IPS-11a (cell line): ENCODE measurements around the gene FANK1.

ENCODE experiments used
- H3K4me3 ChIP-seq: one replicate; pipeline ENCODE4 v1.5.1; 2013; ENCODE audit warnings: low read depth, low read length, control low read depth

FANK1 gene, protein sequence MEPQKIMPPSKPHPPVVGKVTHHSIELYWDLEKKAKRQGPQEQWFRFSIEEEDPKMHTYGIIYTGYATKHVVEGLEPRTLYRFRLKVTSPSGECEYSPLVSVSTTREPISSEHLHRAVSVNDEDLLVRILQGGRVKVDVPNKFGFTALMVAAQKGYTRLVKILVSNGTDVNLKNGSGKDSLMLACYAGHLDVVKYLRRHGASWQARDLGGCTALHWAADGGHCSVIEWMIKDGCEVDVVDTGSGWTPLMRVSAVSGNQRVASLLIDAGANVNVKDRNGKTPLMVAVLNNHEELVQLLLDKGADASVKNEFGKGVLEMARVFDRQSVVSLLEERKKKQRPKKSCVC

DNA sequence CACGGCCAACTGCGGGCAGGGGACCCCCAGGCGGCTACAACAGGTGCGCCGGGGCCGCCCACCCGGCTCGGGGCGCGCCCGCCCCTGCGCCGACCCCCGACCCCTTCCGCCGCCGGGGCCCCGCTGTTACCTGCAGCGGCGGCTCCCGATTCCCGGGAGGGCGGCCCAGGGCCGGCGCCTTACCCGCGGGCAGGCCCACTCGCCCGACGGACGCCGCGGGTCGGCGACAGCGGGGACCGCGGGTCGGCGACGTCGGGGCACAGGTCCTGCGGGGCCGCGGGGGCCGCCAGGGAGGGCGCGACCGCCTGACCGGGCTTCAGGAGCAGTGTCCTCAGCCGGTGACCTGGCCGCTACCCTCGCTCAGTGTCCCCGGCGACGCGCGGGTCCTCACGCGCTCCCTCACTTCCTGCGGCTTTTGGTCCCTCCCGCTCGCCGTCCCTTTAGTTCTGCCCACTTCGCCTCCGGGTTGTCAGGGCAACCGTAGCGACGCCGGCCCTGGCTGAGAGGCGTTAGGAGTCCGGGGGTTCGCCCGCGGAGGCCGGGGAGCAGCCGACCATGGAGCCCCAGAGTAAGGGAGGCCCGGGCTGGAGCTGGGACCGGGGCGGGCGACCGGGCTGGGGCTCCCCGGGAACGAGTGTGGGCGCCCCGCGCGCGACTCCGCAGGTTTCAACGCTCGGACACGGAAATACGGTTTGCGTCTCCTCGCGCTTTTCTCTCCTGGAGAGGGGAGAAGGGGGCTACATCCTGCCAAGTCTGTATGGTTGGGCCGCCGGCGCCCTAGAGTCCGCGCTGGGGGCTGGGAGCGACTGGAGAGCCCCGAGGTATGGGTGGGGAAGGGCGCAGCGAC, at the start of gene FANK1:
Gene FANK1 (plus strand): TSS at position 477 of the 847 bp plus-strand sequence. CDS start 79 bp downstream, at position 556.
- peak within 1 kb of the TSS; percentile 51 for H3K4me3 ChIP-seq

DNA sequence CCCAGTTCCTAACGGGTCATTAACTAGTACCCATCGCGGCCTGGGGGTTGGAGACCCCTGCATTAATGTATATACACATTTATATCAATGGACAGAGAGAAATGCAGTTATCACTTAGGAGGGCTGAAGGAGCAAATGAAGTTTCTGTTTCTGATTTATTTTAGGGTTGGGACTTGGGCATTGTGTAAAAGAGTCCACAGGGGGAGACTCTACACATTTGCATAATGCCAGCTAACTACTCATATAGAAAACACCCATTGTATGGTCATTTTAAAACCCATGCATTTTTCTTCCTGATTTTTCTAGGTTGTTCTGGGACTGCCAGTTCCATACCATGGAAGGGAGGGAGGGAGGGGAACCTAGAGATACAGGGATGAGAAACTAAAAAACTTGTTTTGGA, 49.5 kb upstream of the FANK1 start:
- H3K4me3 ChIP-seq, result no peak overlapping the region

DNA sequence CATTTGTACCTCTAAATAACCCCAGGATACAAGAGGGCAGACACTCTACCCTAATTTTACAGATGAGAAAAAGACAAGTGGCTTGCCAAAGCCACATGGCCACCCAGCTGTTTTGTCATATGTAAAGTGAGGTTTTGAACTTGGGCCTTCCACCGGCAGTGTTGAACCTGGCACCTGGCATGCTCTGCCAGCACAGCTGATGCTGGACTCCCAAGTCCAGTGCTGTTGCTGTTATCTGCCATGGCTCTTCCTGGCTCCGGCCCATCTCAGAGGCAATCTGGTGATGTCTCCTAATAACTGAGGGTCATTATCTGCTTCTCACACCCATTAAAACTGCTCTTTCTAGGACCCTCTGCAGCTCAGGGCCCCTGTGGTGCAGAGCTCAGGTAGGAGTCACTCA, 48.0 kb upstream of the FANK1 start:
- H3K4me3 ChIP-seq, result no peak overlapping the region

DNA sequence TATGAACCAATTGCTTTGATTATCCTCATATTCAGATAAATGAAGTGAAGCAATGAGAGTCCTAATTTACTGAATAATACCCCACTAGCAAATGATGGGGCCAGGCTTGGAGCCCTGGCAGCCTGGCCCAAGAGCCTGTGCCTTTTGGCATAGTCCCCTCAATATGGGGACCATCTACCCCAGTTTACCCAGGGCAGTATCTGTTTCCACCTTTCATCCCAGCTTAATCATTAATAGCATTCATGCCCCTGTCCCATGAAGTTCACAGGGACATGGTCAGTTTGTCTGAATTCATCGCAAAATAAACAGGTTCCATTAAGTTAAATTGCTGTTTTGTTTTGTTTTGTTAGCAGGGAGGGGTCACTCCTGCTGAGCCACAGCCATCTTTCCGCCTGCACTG, 47.5 kb upstream of the FANK1 start:
- no peak overlapping the region for H3K4me3 ChIP-seq

DNA sequence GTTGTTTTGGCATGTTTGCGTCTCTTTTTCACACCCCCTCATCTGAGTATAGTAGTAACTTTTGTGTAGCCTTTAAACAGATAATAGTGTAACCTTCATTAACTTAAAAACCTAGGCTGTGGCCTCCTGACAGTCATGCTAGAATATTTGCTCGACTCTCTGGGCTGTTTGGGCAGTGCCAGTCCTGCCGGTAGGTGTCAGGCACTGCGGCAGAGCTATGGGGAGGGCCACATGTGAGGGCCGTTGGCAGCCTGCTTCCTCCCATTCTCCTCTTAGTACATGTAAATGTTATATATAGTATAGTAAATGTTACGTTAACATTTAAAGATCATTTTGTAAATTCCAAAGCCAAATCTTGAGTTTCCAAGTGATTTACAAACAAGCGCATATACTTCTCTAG, 46.9 kb upstream of the FANK1 start:
- no peak overlapping the region for H3K4me3 ChIP-seq

DNA sequence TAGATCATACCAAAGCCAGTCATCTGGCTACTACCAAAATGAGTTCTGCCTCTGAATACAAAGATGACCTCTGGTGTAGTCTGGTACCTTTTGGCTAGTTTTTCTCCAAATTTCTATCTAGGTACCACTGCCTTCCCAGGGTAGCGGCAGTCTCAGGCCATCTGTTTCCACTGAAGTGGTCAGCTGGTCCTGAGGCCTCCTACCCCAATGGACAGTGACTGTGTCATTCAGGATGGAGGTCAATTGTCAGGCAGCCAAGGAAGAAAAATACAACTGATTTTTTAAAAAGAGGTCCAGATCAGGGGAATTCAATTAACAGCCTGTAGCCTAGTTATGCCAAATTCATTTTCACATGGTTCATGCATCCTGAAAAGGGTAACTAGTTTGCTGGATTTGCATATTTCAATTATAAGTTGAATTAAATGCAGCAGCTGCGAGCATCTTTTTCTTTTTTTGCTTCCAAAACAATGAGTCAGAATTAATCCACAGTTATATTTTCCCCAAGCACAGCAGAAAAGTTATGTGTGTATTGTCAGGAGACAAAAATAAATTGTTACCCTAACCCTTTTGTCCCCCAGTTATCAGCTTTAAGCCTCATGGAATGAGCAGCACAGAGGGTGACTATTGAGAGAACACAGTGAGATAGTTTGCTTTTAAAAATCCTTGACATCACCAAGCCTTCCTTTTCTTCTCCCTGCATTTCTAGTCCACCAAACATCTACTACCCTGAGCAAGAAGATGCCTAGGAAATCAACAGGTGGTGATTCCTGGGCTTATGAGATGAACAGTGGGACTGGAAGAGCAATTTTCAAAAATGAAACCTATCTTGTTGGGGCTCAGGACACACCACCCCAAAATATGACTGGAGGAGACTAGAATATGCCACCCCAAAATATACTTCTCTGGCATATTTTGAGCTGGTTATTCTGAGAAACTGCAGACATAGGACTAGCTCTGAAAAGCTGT, 45.3 kb upstream of the FANK1 start:
- no peak overlapping the region for H3K4me3 ChIP-seq

DNA sequence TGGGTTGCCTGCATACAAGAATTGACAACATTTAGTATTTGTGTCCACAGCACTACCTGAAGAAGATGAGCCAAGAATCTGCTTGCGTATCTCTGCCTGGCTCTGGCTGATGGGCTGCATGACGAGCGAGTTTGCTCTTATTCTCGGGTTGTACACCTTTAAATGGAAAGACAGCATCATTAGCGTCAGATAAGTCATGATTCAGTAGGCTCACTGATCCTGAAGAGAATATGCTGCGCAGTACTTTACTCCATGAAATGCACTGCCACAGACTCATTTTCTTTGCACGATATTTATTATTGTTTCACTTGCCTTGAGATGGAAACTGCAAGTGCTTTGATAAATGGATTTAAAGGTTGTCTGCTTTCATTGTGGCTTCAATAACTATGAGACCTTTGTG, 43.9 kb upstream of the FANK1 start:
- H3K4me3 ChIP-seq, result no peak overlapping the region

DNA sequence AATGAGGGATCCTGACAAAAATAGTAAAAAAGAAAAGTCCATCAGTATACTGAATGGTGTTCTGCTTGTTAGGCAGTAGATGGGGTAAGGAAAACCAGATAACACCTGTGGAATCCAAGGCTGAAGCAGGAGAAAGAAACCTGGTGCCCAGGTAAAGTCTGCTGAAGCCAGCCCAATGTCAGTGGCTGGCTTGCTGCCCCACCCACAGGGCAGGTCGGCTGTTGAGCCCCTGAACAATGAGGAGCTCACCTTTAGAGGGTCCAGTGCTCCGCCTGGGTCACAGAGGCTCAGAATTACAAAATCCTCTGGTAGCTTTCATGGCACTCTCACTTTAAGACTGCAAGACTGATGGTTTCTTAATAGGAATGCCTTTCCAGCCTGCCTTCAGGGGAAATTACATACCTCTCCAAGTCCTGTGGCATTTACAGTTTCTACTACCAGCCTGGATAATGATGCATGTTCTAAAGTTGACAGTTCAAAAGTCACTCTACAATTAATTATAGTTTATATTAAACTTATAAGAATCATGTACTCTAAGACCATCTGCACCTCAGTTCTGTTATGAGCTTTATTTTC, 39.1 kb upstream of the FANK1 start:
- H3K4me3 ChIP-seq, result no peak overlapping the region

DNA sequence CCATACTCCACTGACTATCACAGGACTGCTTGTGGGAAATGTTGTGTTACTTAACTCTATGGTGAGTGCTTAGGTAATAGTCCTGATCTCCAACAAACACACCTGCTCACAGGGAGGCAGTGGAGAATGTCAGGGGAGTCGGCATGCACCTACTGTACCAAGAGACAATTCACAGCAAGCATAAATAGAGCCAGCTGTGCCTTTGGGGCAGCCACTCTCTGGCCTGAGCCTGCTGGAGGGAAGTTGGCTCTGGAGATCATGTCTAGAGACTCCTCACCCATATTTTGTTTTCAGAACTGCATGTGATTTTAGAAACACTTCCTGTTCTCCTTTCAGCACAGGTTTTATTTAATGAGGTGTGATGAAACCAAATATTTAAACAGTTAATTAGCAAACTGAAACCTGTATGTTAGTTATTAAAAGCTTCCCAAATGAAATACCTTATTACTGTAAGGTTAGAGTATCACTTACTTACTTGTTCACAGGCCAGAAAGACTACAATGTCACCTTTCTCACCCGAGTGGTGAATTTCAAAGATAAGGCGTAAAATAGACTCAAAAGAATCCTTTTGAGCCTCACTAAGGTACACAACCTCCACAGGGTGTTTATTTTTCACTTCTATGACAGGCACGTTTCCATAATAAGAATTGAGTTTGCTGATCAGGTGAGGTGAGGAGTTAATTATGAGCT, 37.1 kb upstream of the FANK1 start:
- no peak overlapping the region for H3K4me3 ChIP-seq

DNA sequence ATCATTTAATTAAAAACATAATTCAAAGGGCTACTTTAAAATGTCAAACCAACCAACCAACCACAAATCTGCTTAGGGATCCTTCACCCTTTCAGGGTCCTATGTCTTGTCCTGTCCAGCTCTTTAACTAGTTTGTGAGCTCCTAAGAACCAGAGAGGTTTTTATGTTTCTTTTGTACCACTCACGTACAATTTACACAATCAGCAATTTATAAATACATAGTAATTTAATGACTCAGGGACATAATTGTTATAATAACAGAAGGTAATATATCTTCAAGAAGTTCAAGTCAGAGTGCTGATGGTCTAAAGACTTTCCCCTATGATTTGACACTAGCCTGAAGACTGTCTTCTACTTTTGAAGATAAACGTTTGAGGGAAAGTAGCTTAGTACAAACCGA, 31.2 kb upstream of the FANK1 start:
- no peak overlapping the region for H3K4me3 ChIP-seq

DNA sequence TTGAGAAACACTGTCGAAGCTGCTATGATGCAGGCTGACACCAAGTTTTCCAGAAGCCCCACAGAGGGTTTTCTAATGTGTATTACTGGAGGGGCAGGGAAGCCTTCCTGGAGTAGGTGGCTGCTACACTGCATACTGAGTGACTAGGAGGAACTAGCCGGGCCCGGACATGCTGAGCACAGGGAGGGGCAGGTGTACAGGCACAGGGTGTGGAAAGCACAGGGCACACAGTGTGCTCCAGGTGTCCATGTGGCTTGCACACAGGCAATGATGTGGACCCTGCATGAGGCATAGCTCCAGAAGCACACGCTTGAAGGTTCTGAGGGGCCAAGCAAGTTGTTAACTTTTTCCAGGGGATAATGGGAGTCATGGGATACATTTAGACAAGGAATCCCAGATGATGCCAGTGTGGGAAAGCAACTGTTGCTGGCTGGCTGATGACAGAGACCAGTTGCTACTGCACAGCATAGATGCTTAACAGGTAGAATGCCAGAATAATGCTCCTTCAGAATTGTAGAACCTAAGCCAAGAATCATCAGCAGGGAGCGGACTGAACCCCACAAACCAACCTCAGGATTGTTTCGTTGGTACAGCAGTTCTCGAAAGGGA, 29.8 kb upstream of the FANK1 start:
- H3K4me3 ChIP-seq, result no peak overlapping the region

DNA sequence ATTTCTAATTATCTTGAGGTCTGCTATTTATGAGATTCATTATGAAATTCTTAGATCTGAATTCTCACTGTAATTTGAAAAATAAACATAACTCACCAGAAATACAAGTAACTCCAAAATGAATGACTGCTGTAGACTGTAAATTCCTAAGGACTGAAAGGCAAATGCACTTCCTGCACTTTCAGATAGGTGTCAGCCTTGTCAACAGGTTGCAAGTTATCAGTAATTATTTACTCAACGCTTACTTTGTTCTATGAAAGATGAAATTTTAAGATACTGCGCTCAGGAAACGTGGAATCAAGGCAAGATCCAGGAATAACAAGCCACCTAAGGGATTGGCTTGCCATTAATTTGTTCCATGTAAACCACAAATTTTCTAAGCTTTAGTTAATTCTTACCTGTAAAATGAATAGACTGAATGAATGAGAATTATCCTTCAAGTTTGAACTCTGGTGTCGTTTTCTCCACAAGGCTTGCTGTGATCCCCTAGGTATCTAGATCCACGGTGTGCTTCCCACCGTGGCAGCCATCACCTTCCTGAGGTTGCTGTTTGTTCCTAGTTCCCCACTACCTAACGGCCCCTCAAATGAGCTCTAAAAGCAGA, 27.9 kb upstream of the FANK1 start:
- H3K4me3 ChIP-seq, result no peak overlapping the region

DNA sequence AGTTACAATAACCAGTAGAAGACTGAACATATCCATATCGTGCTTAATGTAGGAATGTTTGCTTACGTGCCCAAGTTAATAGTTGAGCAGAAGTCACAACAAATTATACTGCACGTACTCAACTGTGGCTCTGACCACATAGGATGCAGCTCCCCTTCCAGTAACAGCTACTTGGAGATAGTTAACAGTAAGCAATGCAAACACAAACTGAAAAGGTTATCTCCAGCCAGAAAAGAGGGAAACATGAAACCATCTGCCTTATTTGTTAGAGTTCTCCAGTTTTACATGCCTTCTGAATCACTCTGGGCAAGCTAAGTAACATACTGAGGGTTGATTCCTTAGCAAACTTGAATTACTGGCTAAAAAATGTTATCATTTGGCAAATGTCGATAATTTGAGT, 25.0 kb upstream of the FANK1 start:
- H3K4me3 ChIP-seq, result no peak overlapping the region

DNA sequence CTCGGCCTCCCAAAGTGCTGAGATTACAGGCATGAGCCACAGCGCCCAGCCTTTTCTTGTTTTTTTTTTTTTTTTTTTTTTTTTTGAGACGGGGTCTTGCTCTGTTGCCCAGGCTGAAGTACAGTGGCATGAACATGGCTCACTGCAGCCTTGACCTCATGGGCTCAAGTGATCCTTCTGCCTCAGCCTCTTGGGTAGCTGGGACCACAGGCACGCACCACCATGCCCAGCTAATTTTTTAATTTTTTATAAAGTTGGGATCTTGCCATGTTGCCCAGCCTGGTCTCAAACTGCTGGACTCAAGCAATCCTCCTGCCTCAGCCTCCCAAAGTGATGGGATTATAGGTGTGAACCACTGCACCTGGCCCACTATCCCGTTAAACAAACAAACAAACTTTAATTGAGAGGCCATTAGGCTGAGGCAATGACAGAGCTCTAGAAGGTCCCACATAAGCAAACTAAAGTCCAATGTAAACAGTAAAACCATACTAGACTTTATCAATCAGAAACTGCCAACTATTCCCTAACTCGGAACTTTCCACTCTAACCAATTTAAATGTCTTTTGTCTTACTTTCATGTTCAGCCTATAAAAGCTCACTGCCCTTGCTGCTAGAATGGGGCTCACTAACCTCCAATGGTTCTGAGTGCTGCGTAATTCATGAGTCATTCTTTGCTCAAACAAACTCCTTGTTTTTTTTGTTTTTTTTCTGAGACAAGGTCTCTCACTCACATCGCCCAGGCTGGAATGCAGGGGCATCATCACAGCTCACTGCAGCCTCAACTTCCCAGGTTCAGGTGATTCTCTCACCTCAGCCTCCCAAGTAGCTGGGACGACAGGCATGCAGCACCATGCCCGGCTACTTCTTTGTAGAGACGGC, 17.2 kb upstream of the FANK1 start:
- H3K4me3 ChIP-seq, result no peak overlapping the region

DNA sequence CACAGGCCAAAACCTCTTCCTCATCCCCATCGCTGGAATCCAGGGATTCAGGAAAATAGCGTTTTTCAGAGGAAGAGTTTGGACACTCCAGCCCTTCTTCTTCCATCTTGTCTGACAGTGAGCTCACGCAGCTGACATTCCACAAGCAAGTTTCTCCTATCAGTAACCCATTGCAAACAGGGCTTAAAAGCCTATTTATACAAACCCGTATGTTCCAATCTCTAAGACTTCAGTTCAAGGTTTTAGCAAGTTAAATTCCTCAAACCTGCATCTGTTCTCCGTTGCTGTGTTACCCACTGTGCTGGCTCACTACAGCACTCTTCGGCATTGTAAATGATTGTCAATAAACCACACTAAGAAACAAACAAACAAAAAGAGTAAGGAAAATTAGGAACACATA, 15.6 kb upstream of the FANK1 start:
- H3K4me3 ChIP-seq, result no peak overlapping the region

DNA sequence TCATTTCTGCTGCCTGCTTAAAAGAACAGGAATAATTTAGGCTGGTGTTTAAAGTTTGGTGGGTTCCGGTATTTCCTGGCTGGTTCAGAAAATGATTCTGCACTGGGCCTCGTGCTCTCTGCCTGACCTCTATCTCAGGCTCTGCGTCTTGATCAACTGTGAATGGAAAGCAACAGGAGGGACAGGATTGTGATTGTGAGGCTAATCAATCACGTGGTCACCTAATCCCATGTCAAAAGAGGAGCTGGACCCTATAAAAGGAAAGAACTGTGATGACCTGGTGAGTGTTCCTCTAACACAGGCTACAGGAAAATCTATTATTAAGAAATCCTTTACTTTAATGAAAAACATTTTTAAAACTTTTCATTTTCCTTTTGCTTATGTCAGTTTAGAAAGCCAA, 15.2 kb upstream of the FANK1 start, which contains the start of gene DHX32:
Gene DHX32 (minus strand): TSS at position 101 of the 400 bp plus-strand sequence. CDS start 468 bp downstream, outside the sequence.
- no peak within 1 kb of the TSS for H3K4me3 ChIP-seq

DNA sequence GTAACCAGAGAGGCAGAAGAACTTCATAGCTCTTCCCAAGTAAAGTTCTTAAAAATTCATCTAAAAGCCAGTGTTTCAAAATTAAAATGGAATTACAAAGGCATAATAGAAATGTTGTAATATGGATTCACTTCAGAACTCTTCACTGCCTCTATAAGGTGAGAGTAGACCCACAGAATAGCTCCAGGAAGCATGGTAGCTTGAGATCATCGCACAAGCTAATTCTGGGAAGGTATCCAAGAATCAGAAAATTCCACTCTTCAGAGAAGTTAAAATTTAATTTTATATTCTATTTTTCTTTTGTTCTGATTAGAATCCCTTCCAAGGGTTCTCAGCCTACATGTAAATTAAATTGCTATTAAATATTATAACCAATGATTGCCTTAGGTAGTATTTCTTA, 13.8 kb upstream of the FANK1 start:
- no peak overlapping the region for H3K4me3 ChIP-seq

DNA sequence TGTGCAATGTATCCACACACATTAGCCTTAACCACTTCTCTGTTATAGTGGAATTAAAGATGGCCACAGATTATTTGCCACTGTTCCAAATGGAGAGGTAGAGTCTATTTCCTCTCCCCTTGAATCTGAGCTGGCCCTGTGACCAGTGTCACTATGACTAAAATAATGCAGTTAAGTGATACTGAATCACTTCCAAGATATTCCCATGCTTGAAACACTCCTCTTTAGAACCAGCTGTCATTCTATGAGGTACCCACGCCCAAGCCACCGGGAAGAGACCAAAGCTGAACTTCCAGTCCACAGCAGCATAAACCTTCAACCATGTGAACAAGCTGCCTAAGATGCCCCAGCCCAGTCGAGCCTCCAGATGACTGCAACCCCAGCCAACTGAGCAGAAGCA, 13.2 kb upstream of the FANK1 start:
- no peak overlapping the region for H3K4me3 ChIP-seq
